Cardiac muscle cell (in vitro differentiated cells and primary cell): ENCODE measurements around the gene RALGPS1. TPM values are rescaled to one million over a fixed set of nuclear protein-coding genes. Genes with fewer than 3 reads are reported as not detected.
A peak's percentile ranks its signal among the peaks of the same experiment; 100 is the strongest.

Source experiments
- DNase-seq, 2 donors: peaks; one replicate each; pipeline versions ENCODE4 v3.0.0 to v3.0.0-alpha.2; 2010 to 2017; ENCODE audit warnings: low read depth in 1 of 2, low spot score in 1 of 2
- H3K27ac ChIP-seq: fragments of 200-600 bp; sonication (generic); 2 replicates; pipeline ENCODE4 v1.5.1; 2016
- H3K27me3 ChIP-seq: fragments of 200-600 bp; sonication (generic); 2 replicates; pipeline ENCODE4 v1.6.0; 2016; ENCODE audit warnings: control low read depth
- H3K36me3 ChIP-seq: fragments of 200-600 bp; sonication (generic); 2 replicates; pipeline ENCODE4 v1.5.1; 2016; ENCODE audit warnings: control low read depth
- H3K4me1 ChIP-seq: fragments of 200-600 bp; sonication (generic); 2 replicates; pipeline ENCODE4 v1.8.1; 2017; ENCODE audit warnings: low read depth, mild to moderate bottlenecking, mixed run types
- H3K4me3 ChIP-seq: fragments of 200-600 bp; sonication (generic); 2 replicates; pipeline ENCODE4 v1.5.1; 2016; ENCODE audit warnings: mild to moderate bottlenecking
- H3K9me3 ChIP-seq: fragments of 200-600 bp; sonication (generic); 2 replicates; pipeline ENCODE4 v1.5.1; 2017; ENCODE audit warnings: low read depth, mild to moderate bottlenecking, control low read depth
- polyA plus RNA-seq: library from polyadenylated mRNA; unstranded; fragments of >200 nt; fragmentation: Nextera tagmentation; extraction: Ambion mirVana; gene quantifications from 2 replicates; pipeline ENCODE4 v1.2.1, GENCODE V29; 2016
- total RNA-seq: library from RNA; depleted of rRNA; stranded (reverse); fragments of >200 nt; gene quantifications from 2 replicates; pipeline ENCODE4 v1.2.3, GENCODE V29; 2016
- TF ChIP-seq, protein P1 (sequence below): IDR thresholded peaks from 2 replicates; pipeline ENCODE4 v1.5.1; 2012; ENCODE audit warnings: low read depth, mild to moderate bottlenecking, low read length

RALGPS1 gene
- total and polyA plus RNA-seq, 2 experiments from 2014 or later: 14.1 to 16.1 TPM

DNA sequence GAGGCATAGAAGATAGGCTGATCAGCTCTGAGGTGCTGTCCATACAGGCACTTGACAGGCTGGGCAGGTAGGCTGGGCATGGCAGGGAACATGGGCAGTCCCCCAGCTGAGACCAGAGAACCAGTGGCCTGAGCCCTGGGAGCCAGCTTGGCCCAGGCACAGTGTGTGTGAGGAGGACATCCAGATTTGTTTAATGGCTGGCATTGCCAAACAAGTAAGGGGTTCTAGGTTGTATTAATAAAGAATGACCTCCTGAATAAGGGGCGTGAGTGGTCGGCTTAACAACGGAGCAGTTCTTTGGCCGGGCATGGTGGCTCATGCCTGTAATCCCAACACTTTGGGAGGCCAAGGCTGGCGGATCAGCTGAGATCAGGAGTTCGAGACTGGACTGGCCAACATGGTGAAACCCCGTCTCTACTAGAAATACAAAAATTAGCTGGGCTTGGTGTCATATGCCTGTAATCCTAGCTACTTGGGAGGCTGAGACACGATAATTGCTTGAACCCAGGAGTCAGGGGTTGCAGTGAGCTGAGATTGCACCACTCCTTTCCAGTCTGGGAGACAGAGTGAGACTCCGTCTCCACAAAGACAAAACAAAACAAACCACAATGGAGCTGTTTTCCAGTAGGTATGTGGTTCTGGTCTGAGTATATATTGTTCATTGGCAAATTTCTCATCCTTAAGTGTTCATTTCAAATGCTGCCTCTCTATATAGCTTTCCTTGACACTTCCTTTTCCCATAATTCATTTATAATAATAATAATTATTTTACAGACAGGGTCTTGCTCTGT, 151.7 kb downstream of the RALGPS1 start:
- Histone ChIP-seq H3K27ac (no peak overlapping the region), H3K4me3 (no peak overlapping the region), H3K4me1 (no peaks in the 10 kb centered on the region), H3K9me3 (no peaks in the 10 kb centered on the region), H3K27me3 (no peaks in the 10 kb centered on the region), H3K36me3 (peaks cover 4% of the 10 kb centered on the region)
- TF ChIP-seq, protein P1, sequence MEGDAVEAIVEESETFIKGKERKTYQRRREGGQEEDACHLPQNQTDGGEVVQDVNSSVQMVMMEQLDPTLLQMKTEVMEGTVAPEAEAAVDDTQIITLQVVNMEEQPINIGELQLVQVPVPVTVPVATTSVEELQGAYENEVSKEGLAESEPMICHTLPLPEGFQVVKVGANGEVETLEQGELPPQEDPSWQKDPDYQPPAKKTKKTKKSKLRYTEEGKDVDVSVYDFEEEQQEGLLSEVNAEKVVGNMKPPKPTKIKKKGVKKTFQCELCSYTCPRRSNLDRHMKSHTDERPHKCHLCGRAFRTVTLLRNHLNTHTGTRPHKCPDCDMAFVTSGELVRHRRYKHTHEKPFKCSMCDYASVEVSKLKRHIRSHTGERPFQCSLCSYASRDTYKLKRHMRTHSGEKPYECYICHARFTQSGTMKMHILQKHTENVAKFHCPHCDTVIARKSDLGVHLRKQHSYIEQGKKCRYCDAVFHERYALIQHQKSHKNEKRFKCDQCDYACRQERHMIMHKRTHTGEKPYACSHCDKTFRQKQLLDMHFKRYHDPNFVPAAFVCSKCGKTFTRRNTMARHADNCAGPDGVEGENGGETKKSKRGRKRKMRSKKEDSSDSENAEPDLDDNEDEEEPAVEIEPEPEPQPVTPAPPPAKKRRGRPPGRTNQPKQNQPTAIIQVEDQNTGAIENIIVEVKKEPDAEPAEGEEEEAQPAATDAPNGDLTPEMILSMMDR: no peak
- peak in 1 of 2 donors; percentile 68 for DNase-seq

DNA sequence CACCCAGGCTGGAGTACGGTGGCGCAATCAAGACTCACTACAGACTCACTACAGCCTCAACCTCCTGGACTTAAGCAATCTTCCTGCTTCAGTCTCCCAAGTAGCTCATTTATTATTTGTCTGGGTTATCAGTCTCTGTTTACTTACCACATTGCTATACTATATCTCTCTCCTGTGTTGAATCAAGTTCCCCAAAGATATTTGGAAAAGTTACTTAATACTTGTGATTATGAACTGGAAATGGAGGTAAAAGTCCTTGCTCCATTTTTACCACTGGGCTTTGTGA, 152.2 kb downstream of the RALGPS1 start:
- TF ChIP-seq, protein P1: no peak
- H3K27me3 ChIP-seq: no peaks in the 10 kb centered on the region
- no peak overlapping the region for H3K4me3 ChIP-seq
- H3K9me3 ChIP-seq: no peaks in the 10 kb centered on the region
- DNase-seq: peak in 1 of 2 donors; percentile 87
- peaks cover 4% of the 10 kb centered on the region for H3K36me3 ChIP-seq
- no peak overlapping the region for H3K27ac ChIP-seq
- H3K4me1 ChIP-seq: no peaks in the 10 kb centered on the region

DNA sequence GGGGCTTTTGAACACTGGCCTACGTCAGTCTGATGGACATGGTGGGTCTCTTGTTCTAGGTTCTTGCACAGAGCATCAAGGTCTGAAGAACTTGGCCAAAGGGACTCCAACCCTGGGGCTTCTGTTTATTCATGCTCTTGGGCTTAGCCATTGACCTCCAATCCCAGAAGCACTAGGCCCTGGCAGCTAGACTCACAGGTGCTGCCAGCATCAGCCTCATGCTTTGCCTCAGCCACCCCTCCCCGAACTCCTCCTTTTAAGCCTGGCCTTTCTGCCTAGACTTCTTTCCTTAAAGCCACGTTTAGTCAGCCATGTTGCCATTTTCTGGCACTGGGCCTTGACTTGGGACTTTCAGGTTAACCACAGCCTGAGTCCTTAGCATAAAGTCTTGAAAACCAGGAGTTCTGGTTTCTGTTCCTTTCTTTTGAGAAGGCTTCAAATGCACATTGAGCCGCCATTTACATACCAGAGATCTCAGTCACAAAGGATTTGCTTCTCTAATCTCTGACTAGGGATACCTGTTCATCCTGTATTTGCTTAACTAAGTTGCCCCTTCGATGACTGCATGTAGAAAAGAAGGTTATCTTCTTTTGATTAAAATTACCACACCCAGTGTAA, 153.1 kb downstream of the RALGPS1 start:
- DNase-seq: no peak
- Histone ChIP-seq H3K36me3 (peaks cover 4% of the 10 kb centered on the region), H3K4me1 (no peaks in the 10 kb centered on the region), H3K9me3 (no peaks in the 10 kb centered on the region), H3K4me3 (no peak overlapping the region), H3K27ac (no peak overlapping the region), H3K27me3 (no peaks in the 10 kb centered on the region)
- TF ChIP-seq, protein P1: no peak

DNA sequence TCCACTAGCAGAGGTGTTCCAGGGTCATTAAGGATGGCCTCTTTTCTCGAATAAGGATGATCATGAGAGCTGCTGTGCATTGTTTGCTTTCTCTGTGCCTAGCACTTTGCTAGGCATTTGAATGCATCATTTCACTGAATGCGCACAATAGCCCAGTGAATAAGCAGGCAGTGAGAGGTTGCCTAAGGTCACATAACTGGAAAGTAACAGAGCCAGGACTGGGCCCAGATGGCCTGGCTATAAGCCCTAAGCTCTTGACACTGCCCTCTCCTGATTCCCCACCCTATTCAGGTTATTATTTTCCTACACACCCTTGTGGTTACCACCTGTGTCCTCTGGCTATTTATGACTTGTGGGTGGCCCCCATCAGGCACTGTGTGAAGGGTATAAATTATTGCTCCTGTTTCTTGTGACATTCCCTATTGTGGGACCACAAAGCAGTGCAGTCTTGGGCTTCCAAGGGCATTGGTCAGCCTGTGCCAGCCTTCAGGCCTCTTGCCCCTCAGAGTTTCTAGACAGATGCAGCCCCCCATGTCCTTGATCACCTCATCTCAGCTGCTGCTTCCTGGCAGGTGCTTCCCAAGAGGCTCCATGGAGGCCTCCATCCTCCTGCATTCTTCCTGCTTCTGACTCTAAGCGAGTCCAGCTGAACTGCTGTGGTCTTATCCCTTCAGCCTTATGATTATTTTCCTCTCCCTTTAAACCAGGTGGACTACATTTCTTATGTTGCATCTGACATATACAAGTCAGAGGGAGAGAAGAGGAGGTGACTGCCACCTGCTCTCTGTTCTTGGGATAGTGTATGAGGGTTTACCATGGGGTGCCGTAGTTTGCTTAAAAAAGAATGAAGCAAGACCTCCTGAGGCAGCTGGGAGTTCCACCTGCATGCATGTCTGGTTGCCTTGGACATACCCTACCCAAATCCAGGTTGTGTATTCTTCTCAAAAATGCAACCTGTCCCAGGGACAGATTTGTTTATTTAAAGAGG, 160.3 kb downstream of the RALGPS1 start:
- no peak overlapping the region for H3K4me3 ChIP-seq
- DNase-seq: no peak
- TF ChIP-seq, protein P1: no peak

DNA sequence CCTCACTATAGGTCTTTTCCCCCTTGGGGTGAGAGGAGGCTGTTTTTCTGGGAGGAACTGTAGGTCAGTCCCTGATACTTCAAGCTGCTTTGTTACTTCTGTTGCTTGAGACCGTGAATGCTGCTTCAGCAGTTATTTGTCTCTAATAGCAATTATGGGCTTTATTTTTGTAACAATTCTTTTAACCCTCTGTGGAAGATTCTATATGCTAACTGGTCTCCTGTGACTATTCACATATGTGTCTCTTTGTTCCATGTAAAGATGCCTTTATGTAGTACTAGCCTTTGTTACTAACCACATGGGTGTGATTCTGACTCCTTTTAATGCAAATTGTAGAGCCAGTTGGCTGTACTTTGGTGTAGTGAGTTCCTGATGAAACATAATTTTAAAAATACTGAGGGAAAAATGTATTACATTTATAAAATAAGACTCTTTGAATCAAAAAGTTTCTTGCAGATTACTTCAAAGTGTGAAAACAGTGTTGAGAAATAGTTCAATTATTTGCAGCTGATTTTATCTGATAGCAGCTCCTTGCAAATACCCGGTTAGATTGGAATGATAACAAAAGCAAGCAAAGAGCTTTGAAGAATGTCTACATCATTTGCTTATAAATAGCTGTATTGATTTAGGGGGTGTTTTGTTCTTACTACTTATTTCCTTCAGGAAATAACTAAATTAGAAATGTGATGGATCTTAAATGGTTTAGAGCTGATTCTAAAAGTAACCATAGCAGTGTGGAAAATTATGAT, 161.2 kb downstream of the RALGPS1 start:
- Histone ChIP-seq H3K4me1 (no peaks in the 10 kb centered on the region), H3K9me3 (no peaks in the 10 kb centered on the region), H3K27ac (no peak overlapping the region), H3K4me3 (no peak overlapping the region), H3K27me3 (no peaks in the 10 kb centered on the region), H3K36me3 (no peaks in the 10 kb centered on the region)
- DNase-seq: no peak
- TF ChIP-seq, protein P1: no peak

More for the DNA sequence above, 160.3 kb downstream of the RALGPS1 start:
- H3K27me3 ChIP-seq: no peaks in the 10 kb centered on the region
- H3K9me3 ChIP-seq: no peaks in the 10 kb centered on the region
- H3K27ac ChIP-seq: no peak overlapping the region
- H3K36me3 ChIP-seq: no peaks in the 10 kb centered on the region
- no peaks in the 10 kb centered on the region for H3K4me1 ChIP-seq
